Transverse colon (tissue), 4 donors: ENCODE results near the gene LRRK2. TPM values are rescaled to one million over a fixed set of nuclear protein-coding genes. Genes with fewer than 3 reads are reported as not detected.

ENCODE experiments used
- DNase-seq: peaks from one replicate; pipeline ENCODE4 v3.0.0-alpha.2; 2019
- H3K27ac ChIP-seq, 4 donors: fragments of 200-600 bp; sonication (generic); 2 replicates each; pipeline ENCODE4 v1.5.1; 2016 to 2018; ENCODE audit warnings: inconsistent platforms in 4 of 4
- H3K27me3 ChIP-seq: fragments of 200-600 bp; sonication (generic); 2 replicates; pipeline ENCODE4 v1.5.1; 2017; ENCODE audit warnings: inconsistent platforms
- H3K36me3 ChIP-seq, 4 donors: fragments of 200-600 bp; sonication (generic); 2 replicates each; pipeline ENCODE4 v1.5.1; 2017 to 2019; ENCODE audit warnings: inconsistent platforms in 4 of 4
- H3K4me1 ChIP-seq, 4 donors: fragments of 200-600 bp; sonication (generic); 2 replicates each; pipeline ENCODE4 v1.5.1; 2017 to 2020; ENCODE audit warnings: inconsistent platforms in 4 of 4
- H3K4me3 ChIP-seq, 4 donors: fragments of 200-600 bp; sonication (generic); 1 replicate in 1 of 4; 2 replicates in 3 of 4; pipeline versions ENCODE4 v1.5.1 to v1.6.1; 2017 to 2019; ENCODE audit warnings: inconsistent platforms in 4 of 4
- H3K9me3 ChIP-seq, 2 donors: fragments of 200-600 bp; sonication (generic); 2 replicates each; pipeline ENCODE4 v1.5.1; 2017 to 2019; ENCODE audit warnings: inconsistent platforms in 2 of 2
- CTCF ChIP-seq, 5 experiments: fragments of 200-600 bp in 3 of 5; fragments of 450-650 bp in 2 of 5; sonication (generic) in 3 of 5; IDR thresholded peaks; 1 replicate in 2 of 5; 2 replicates in 3 of 5; pipeline ENCODE4 v1.5.1; 2016 to 2017; ENCODE audit warnings: antibody characterized with exemption in 5 of 5, inconsistent platforms in 3 of 5, mild to moderate bottlenecking in 2 of 5, moderate library complexity in 1 of 5
- EP300 ChIP-seq: sonication (generic); formaldehyde crosslinking; IDR thresholded peaks from one replicate; pipeline ENCODE4 v1.6.1; 2017; ENCODE audit warnings: antibody characterized with exemption, low read depth
- POLR2A ChIP-seq: fragments of 450-650 bp; IDR thresholded peaks from one replicate; pipeline ENCODE4 v1.6.1; 2016; ENCODE audit warnings: antibody characterized with exemption, mild to moderate bottlenecking, moderate library complexity
- POLR2AphosphoS5 ChIP-seq, 3 donors: sonication (generic); formaldehyde crosslinking; IDR thresholded peaks; one replicate each; pipeline ENCODE4 v1.6.1; 2016; ENCODE audit warnings: antibody characterized with exemption in 3 of 3
- WGBS, 2 donors: methylation state at CpG; one replicate each; pipeline ENCODE4 v1.1.5; 2018; ENCODE audit warnings: low coverage in 1 of 2; 5-methylcytosine and 5-hydroxymethylcytosine counted together
- in situ Hi-C, 4 donors: fragments of 200-750 bp; cut with MboI; loops; one replicate each; pipeline versions ENCODE4 v1.15.0 to v1.15.1; 2017; ENCODE audit warnings: low sequenced_read_pairs in 3 of 4, low pct_ligation_motif_present in 1 of 4, low pct_unique_long_range_greater_than_20kb in 1 of 4
- intact Hi-C: fragments of 100-400 bp; cut with DNase I; formaldehyde crosslinking; loops from one replicate; pipeline ENCODE4 v1.15.1; 2023; ENCODE audit warnings: low total_unique reads
- total RNA-seq, 4 donors: library from RNA; depleted of rRNA; stranded (reverse); fragments of >200 nt; gene quantifications; one replicate each; pipeline ENCODE4 v1.1.0, GENCODE V29; 2016

The LRRK2 gene
- total RNA-seq, 4 donors from 2014 or later = 1.9 to 30.8 (median 7.9) TPM

- no peak overlapping the region for H3K4me3 ChIP-seq
- no peaks in the 10 kb centered on the region for H3K4me1 ChIP-seq
- 83 to 88% methylated on average over 1 of the region's 1 CpG for WGBS, 2 donors
- DNase-seq = no peak
- H3K9me3 ChIP-seq = peaks cover 0 to 4% of the 10 kb centered on the region in 2 donors
- H3K27ac ChIP-seq = no peak overlapping the region
- intact Hi-C loops (no loop called here), in situ Hi-C loops (no loop called here)
- TF ChIP-seq POLR2A (no peak), CTCF (IDR thresholded peaks at IDR 0.05) (no peak)
- no peaks in the 10 kb centered on the region for H3K27me3 ChIP-seq
- peaks cover 0 to 27% (median 0%) of the 10 kb centered on the region in 4 donors for H3K36me3 ChIP-seq
These were observed 107.1 kb downstream of the LRRK2 start for GRCh38 chr12:40331886-40332285.

- Histone ChIP-seq H3K27ac (no peak overlapping the region), H3K4me3 (no peak overlapping the region), H3K4me1 (no peaks in the 10 kb centered on the region), H3K9me3 (no peaks in the 10 kb centered on the region), H3K36me3 (no peaks in the 10 kb centered on the region), H3K27me3 (no peaks in the 10 kb centered on the region)
- intact Hi-C loops = no loop called here
- in situ Hi-C loops = no loop called here
- DNase-seq = no peak
- TF ChIP-seq EP300 (no peak), POLR2AphosphoS5 (IDR thresholded peaks at IDR 0.05) (no peak), POLR2A (no peak), CTCF (IDR thresholded peaks at IDR 0.05) (no peak)
- 91 to 93% methylated on average over 2 of the region's 2 CpGs for WGBS, 2 donors
These were observed 111.2 kb downstream of the LRRK2 start for GRCh38 chr12:40335991-40336390.

GRCh38 chr12:40336573-40337199 is 111.9 kb downstream of the LRRK2 start:
- WGBS, 2 donors = 74 to 76% methylated on average over 1 of the region's 1 CpG
- intact Hi-C loops = no loop called here
- no peak overlapping the region for H3K27ac ChIP-seq
- in situ Hi-C loops = no loop called here
- no peaks in the 10 kb centered on the region for H3K36me3 ChIP-seq
- H3K9me3 ChIP-seq = no peaks in the 10 kb centered on the region
- no peak overlapping the region for H3K4me3 ChIP-seq
- no peaks in the 10 kb centered on the region for H3K27me3 ChIP-seq
- no peak for DNase-seq
- no peaks in the 10 kb centered on the region for H3K4me1 ChIP-seq
- TF ChIP-seq POLR2AphosphoS5 (IDR thresholded peaks at IDR 0.05) (no peak), POLR2A (no peak), CTCF (IDR thresholded peaks at IDR 0.05) (peak in 3 of 5 experiments; percentile 15 to 30 (median 26)), EP300 (no peak)

GRCh38 chr12:40338071-40338470 is 113.3 kb downstream of the LRRK2 start:
- no peaks in the 10 kb centered on the region for H3K4me1 ChIP-seq
- no peak overlapping the region for H3K27ac ChIP-seq
- WGBS, 2 donors = 33 to 38% methylated on average over 1 of the region's 1 CpG
- no peaks in the 10 kb centered on the region for H3K9me3 ChIP-seq
- no peaks in the 10 kb centered on the region for H3K36me3 ChIP-seq
- intact Hi-C loops (no loop called here), in situ Hi-C loops (no loop called here)
- no peak overlapping the region for H3K4me3 ChIP-seq
- no peak for DNase-seq
- TF ChIP-seq POLR2A = no peak
- no peak for TF ChIP-seq POLR2AphosphoS5 (IDR thresholded peaks at IDR 0.05)
- TF ChIP-seq EP300 = no peak
- no peak for TF ChIP-seq CTCF (IDR thresholded peaks at IDR 0.05)
- no peaks in the 10 kb centered on the region for H3K27me3 ChIP-seq
